SU-DHL-6 (cell line): Measurements from ENCODE around the gene NUDT8.
"Not testable (repeated sequence)": the region's sequence is repeated elsewhere in the genome, so short reads cannot be mapped to it uniquely, and the experiment has no call there.

Experiments
- H2AFZ ChIP-seq: fragments of 200-600 bp; sonication (generic); 2 replicates; pipeline ENCODE4 v1.6.1; 2014; ENCODE audit warnings: low read depth, mild to moderate bottlenecking, moderate library complexity, mixed read lengths, antibody characterized with exemption, low read length; ENCODE audit not compliant: severe bottlenecking
- H3F3A ChIP-seq: fragments of 200-600 bp; shearing (Covaris generic); 2 replicates; pipeline ENCODE4 v1.6.0; 2016; ENCODE audit warnings: antibody characterized with exemption, mild to moderate bottlenecking; ENCODE audit not compliant: insufficient read depth
- H3K27ac ChIP-seq: fragments of 200-600 bp; sonication (generic); 2 replicates; pipeline ENCODE4 v1.5.1; 2016; ENCODE audit warnings: low read depth, mild to moderate bottlenecking, low read length, moderate library complexity, mixed read lengths
- H3K27me3 ChIP-seq: fragments of 200-600 bp; sonication (generic), shearing (Covaris generic); 2 replicates; pipeline ENCODE4 v1.6.0; 2014; ENCODE audit warnings: mild to moderate bottlenecking, low read length
- H3K36me3 ChIP-seq: fragments of 200-600 bp; sonication (generic); 2 replicates; pipeline ENCODE4 v1.6.1; 2014; ENCODE audit warnings: mild to moderate bottlenecking, low read length, mixed read lengths
- H3K4me2 ChIP-seq: fragments of 300-600, 200-600 bp; shearing (Covaris generic), sonication (generic); 2 replicates; pipeline ENCODE4 v1.6.0; 2014; ENCODE audit warnings: low read length, low read depth, mild to moderate bottlenecking; ENCODE audit not compliant: poor library complexity, severe bottlenecking
- H3K4me3 ChIP-seq: fragments of 200-600 bp; sonication (generic); 2 replicates; pipeline ENCODE4 v1.5.1; 2014; ENCODE audit warnings: antibody characterized with exemption, low read length, mild to moderate bottlenecking, mixed read lengths; ENCODE audit not compliant: insufficient read depth, poor library complexity, severe bottlenecking
- H3K79me2 ChIP-seq: fragments of 200-600 bp; sonication (generic); 2 replicates; pipeline ENCODE4 v1.6.1; 2014; ENCODE audit warnings: mild to moderate bottlenecking, low read length, moderate library complexity; ENCODE audit not compliant: insufficient read depth
- H3K9ac ChIP-seq: fragments of 200-600 bp; sonication (generic); 2 replicates; pipeline ENCODE4 v1.7.0; 2014; ENCODE audit warnings: mild to moderate bottlenecking, low read length
- H3K9me2 ChIP-seq: fragments of 200-600 bp; sonication (generic); replicated peaks from 2 replicates; pipeline ENCODE4 v1.6.1; 2014; ENCODE audit warnings: low read length; ENCODE audit not compliant: insufficient read depth
- H3K9me3 ChIP-seq: fragments of 200-600 bp; sonication (generic); 2 replicates; pipeline ENCODE4 v1.6.1; 2014; ENCODE audit warnings: low read length, mixed read lengths; ENCODE audit not compliant: insufficient read depth
- H4K20me1 ChIP-seq: fragments of 200-600 bp; sonication (generic); 2 replicates; pipeline ENCODE4 v1.6.1; 2014; ENCODE audit warnings: low read depth, mild to moderate bottlenecking, antibody characterized with exemption, low read length, moderate library complexity, mixed read lengths
- EZH2phosphoT487 ChIP-seq: fragments of 200-600 bp; sonication (generic), shearing (Covaris generic); conservative IDR thresholded peaks from 2 replicates; pipeline ENCODE4 v1.6.1; 2018; ENCODE audit warnings: mild to moderate bottlenecking, antibody characterized with exemption, low read length, moderate library complexity, mixed read lengths
- TF ChIP-seq, protein P1 (sequence below): fragments of 200-600 bp; sonication (generic); IDR thresholded peaks from one replicate; pipeline ENCODE4 v1.5.1; 2017; ENCODE audit warnings: antibody characterized with exemption, mild to moderate bottlenecking, low read length, moderate library complexity; ENCODE audit not compliant: insufficient read depth, poor library complexity, severe bottlenecking

Gene NUDT8

DNA sequence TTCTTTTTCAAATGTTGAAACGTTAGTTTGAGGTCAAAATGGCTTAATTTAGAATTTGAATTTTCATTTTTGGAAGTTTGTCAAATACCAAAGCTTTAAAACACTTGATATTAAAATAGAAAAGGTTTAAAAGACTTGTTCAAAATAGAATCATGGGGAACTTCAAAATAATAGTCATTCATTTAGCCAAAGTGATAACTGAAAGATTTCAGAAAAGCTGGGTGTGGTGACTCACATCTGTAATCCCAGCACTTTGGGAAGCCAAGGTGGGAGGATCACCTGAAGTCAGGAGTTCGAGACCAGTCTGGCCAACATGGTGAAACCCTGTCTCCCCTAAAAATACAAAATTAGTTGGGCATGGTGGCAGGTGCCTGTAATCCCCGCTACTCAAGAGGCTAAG is 35.3 kb downstream of the NUDT8 start:
- Histone ChIP-seq H3K9me3 (no peaks in the 10 kb centered on the region), H3K27ac (no peak overlapping the region), H3K36me3 (peaks cover 4% of the 10 kb centered on the region; the same call in 1 of the 2 replicates), H2AFZ (no peak overlapping the region), H3K79me2 (no peaks in the 10 kb centered on the region), H3K9ac (no peak overlapping the region), H3K9me2 (no peaks in the 10 kb centered on the region), H3K4me2 (no peak overlapping the region), H3K4me3 (no peak overlapping the region), H4K20me1 (no peaks in the 10 kb centered on the region), H3F3A (peaks cover 15% of the 10 kb centered on the region), H3K27me3 (no peaks in the 10 kb centered on the region)
- TF ChIP-seq, protein P1, sequence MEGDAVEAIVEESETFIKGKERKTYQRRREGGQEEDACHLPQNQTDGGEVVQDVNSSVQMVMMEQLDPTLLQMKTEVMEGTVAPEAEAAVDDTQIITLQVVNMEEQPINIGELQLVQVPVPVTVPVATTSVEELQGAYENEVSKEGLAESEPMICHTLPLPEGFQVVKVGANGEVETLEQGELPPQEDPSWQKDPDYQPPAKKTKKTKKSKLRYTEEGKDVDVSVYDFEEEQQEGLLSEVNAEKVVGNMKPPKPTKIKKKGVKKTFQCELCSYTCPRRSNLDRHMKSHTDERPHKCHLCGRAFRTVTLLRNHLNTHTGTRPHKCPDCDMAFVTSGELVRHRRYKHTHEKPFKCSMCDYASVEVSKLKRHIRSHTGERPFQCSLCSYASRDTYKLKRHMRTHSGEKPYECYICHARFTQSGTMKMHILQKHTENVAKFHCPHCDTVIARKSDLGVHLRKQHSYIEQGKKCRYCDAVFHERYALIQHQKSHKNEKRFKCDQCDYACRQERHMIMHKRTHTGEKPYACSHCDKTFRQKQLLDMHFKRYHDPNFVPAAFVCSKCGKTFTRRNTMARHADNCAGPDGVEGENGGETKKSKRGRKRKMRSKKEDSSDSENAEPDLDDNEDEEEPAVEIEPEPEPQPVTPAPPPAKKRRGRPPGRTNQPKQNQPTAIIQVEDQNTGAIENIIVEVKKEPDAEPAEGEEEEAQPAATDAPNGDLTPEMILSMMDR = no peak
- TF ChIP-seq EZH2phosphoT487 = no peak

DNA sequence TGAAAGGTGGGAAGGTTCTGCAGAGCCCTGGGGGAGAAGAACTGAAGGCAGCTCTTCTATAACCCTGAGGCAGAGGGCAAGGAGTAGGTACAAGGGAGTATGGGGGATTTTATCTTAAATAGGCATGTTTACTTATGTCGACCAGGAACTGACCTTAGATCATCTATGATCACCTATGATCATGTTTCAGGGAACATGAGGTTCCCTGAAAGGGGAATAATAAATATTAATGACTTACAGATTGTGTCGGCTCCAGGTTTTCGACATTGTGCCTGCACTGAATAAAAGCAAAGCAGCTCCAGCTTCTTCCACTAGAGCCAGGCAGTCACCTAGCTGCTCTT is 36.2 kb downstream of the NUDT8 start:
- TF ChIP-seq, protein P1 = no peak
- TF ChIP-seq EZH2phosphoT487 = no peak
- peaks cover 8% of the 10 kb centered on the region; the same call in 1 of the 2 replicates for H3K36me3 ChIP-seq
- no peak overlapping the region for H3K4me3 ChIP-seq
- no peak overlapping the region for H3K4me2 ChIP-seq
- H3K27ac ChIP-seq = no peak overlapping the region
- H3K9ac ChIP-seq = no peak overlapping the region
- H3K79me2 ChIP-seq = no peaks in the 10 kb centered on the region
- H3F3A ChIP-seq = peaks cover 15% of the 10 kb centered on the region
- no peaks in the 10 kb centered on the region for H3K9me2 ChIP-seq
- no peaks in the 10 kb centered on the region for H3K9me3 ChIP-seq
- no peak overlapping the region for H2AFZ ChIP-seq
- H3K27me3 ChIP-seq = no peaks in the 10 kb centered on the region
- no peaks in the 10 kb centered on the region for H4K20me1 ChIP-seq

DNA sequence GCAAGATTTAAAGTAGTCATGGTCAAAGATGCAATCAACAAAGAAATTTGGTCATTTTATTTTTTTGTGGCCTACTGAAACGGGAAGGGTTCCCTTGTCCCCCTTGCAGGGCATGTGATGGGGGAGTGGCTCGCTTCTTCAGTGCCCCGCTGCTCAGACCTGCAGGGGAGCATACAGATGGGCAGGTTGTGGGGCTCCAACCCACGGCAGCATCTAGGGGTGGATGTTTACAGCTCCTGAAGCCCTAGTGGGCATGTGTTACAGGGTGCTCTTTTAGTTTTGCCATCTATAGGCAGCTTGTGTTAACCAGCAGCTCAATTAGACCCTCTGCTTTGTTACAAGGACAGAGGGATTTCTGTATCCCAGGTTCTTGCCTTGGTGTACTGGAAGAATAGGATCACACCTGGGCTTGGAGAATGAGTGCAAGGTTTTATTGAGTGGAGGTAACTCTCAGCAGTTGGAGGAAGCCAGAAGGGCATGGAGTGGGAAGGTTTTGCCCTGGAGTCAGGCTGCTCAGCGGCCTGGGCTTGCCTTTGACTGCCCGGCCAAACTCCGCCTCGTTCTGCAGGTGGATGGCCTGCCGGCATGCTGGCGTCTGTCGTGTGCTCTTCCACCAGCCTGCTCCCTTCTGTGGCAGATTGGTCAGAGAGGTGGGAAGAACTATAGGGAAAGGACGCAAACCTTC is 36.7 kb downstream of the NUDT8 start:
- H3K4me2 ChIP-seq = no peak overlapping the region
- no peaks in the 10 kb centered on the region for H3K9me3 ChIP-seq
- no peaks in the 10 kb centered on the region for H3K27me3 ChIP-seq
- H3F3A ChIP-seq = peaks cover 19% of the 10 kb centered on the region
- no peaks in the 10 kb centered on the region for H4K20me1 ChIP-seq
- H3K36me3 ChIP-seq = peaks cover 8% of the 10 kb centered on the region; the same call in 1 of the 2 replicates
- H2AFZ ChIP-seq = no peak overlapping the region
- H3K79me2 ChIP-seq = no peaks in the 10 kb centered on the region
- H3K9me2 ChIP-seq = no peaks in the 10 kb centered on the region
- TF ChIP-seq, protein P1 = no peak
- no peak for TF ChIP-seq EZH2phosphoT487
- no peak overlapping the region for H3K4me3 ChIP-seq
- no peak overlapping the region for H3K27ac ChIP-seq
- no peak overlapping the region for H3K9ac ChIP-seq

DNA sequence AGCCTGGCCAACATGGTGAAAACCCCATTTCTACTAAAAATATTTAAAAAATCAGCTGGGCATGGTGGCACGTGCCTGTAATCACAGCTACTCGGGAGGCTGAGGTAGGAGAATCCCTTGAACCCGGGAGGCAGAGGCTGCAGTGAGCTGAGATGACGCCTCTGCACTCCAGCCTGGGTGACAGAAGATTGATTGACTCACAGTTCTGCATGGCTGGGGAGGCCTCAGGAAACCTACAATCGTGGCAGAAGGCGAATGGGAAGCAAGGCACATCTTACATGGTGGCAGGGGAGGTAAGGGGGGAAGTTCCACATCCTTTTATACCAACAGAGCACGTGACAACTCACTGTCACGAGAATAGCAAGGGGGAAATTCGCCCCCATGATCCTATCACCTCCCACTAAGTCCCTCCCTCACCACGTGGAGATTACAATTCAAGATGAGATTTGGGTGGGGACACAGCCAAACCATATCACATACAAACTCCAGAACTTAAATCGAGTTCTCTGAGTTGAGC is 40.8 kb downstream of the NUDT8 start:
- Histone ChIP-seq H3K27ac (peak overlapping the region; percentile 93; the same call in 1 of the 2 replicates), H3F3A (peaks cover 54% of the 10 kb centered on the region)
- H3K9me3 ChIP-seq, H3K9me2 ChIP-seq, H3K9ac ChIP-seq, H4K20me1 ChIP-seq, H2AFZ ChIP-seq, H3K27me3 ChIP-seq, H3K36me3 ChIP-seq, H3K79me2 ChIP-seq, H3K4me3 ChIP-seq, H3K4me2 ChIP-seq: not testable (repeated sequence)
